Lower leg skin (tissue), 4 donors: ENCODE measurements around the gene WDR70. TPM values are rescaled to one million over a fixed set of nuclear protein-coding genes. Genes with fewer than 3 reads are reported as not detected.
"Not testable (repeated sequence)": the region's sequence is repeated elsewhere in the genome, so short reads cannot be mapped to it uniquely, and the experiment has no call there.

Experiments
- DNase-seq, 2 donors: peaks; one replicate each; pipeline ENCODE4 v3.0.0-alpha.2; 2019; ENCODE audit warnings: low spot score in 2 of 2
- H3K4me3 ChIP-seq: fragments of 200-600 bp; sonication (generic); 2 replicates; pipeline ENCODE4 v1.5.1; 2017; ENCODE audit warnings: mild to moderate bottlenecking, low read depth; ENCODE audit not compliant: poor library complexity, severe bottlenecking
- POLR2A ChIP-seq, 2 donors: fragments of 450-650 bp; IDR thresholded peaks; one replicate each; pipeline ENCODE4 v1.6.1; 2016 to 2017; ENCODE audit warnings: antibody characterized with exemption in 2 of 2, mild to moderate bottlenecking in 1 of 2, moderate library complexity in 1 of 2
- WGBS, 2 donors: methylation state at CpG; one replicate each; pipeline ENCODE4 v1.1.5; 2018; 5-methylcytosine and 5-hydroxymethylcytosine counted together
- intact Hi-C: fragments of 100-400 bp; cut with DNase I; formaldehyde crosslinking; loops from one replicate; pipeline ENCODE4 v1.15.0; 2023; ENCODE audit warnings: low total_unique reads
- total RNA-seq, 4 donors: library from RNA; depleted of rRNA; stranded (reverse); fragments of >200 nt; gene quantifications; one replicate each; pipeline ENCODE4 v1.1.0, GENCODE V29; 2016
- TF ChIP-seq, protein P1 (sequence below), 3 donors: fragments of 450-650 bp; IDR thresholded peaks; one replicate each; pipeline ENCODE4 v1.5.1; 2016; ENCODE audit warnings: antibody characterized with exemption in 3 of 3, mild to moderate bottlenecking in 3 of 3, moderate library complexity in 2 of 3

Gene WDR70
- total RNA-seq, 4 donors from 2014 or later = 19.1 to 25.5 (median 23.7) TPM

DNA sequence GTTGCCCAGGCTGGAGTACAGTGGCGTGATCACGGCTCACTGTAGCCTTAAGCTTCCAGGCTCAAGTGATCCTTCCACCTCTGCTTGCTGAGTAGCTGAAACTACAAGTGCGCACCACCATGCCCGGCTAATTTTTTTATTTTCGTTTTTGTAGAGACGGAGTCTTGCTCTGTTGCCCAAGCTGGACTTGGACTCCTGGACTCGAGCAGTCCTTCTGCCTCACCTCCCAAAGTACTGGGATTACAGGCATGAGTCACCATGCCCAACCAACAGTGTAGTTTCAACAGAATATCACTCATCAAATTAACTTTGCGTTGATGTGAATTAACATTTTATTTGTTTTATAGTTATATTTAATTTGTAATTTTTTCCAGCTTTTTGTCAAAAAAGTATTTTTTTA is 45.3 kb downstream of the WDR70 start:
- TF ChIP-seq, protein P1, sequence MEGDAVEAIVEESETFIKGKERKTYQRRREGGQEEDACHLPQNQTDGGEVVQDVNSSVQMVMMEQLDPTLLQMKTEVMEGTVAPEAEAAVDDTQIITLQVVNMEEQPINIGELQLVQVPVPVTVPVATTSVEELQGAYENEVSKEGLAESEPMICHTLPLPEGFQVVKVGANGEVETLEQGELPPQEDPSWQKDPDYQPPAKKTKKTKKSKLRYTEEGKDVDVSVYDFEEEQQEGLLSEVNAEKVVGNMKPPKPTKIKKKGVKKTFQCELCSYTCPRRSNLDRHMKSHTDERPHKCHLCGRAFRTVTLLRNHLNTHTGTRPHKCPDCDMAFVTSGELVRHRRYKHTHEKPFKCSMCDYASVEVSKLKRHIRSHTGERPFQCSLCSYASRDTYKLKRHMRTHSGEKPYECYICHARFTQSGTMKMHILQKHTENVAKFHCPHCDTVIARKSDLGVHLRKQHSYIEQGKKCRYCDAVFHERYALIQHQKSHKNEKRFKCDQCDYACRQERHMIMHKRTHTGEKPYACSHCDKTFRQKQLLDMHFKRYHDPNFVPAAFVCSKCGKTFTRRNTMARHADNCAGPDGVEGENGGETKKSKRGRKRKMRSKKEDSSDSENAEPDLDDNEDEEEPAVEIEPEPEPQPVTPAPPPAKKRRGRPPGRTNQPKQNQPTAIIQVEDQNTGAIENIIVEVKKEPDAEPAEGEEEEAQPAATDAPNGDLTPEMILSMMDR (IDR thresholded peaks at IDR 0.05) = no peak
- TF ChIP-seq POLR2A (IDR thresholded peaks at IDR 0.05) = no peak
- intact Hi-C loops = no loop called here
- no peak for DNase-seq
- H3K4me3 ChIP-seq = no peak overlapping the region
- whole genome bisulfite sequencing, 2 donors = 90 to 96% methylated on average over 8 of the region's 8 CpGs

DNA sequence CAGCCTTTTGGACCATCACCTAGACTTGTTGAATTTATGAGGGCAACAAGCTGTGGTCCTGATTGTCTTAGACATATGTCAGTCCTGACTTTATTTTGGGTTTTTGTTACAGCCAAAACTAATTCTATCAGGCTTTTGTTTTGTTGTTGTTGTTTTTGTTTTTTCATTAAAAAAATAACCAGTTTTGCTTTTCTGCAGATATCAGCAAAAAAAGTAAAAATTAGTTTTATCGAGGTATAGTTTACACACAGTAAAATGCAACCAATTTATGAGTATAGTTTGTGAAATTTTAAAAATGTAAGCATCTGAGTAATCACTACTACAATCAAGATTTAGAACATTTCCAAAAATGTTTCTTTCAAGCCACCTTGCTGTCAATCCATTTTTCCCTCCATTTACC is 48.9 kb downstream of the WDR70 start:
- WGBS, 2 donors = 80 to 83% methylated on average over 1 of the region's 1 CpG
- no peak for DNase-seq
- H3K4me3 ChIP-seq = no peak overlapping the region
- TF ChIP-seq POLR2A (IDR thresholded peaks at IDR 0.05) = no peak
- TF ChIP-seq, protein P1 (IDR thresholded peaks at IDR 0.05) = no peak
- intact Hi-C loops = no loop called here

DNA sequence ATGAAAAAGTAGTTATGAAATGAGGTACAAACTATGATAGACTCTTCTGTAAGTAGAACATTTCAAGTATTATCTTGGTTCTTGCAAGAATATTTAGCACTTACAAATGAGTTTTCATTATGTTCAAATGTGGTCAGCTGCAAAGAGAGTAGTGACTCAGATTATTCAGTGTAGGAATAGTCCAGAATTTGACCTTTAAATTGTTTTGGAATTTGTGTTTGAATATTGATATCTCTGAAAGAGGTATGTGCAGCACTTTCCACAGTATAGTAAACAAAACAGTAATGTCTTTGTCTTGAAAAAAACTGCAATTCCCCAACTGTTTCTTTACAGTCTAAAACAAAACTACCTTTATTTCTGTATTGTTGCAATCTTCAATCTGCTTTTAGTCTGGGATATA is 56.1 kb downstream of the WDR70 start:
- TF ChIP-seq POLR2A (IDR thresholded peaks at IDR 0.05) = no peak
- TF ChIP-seq, protein P1 (IDR thresholded peaks at IDR 0.05) = no peak
- DNase-seq = no peak
- no peak overlapping the region for H3K4me3 ChIP-seq
- intact Hi-C loops = no loop called here

DNA sequence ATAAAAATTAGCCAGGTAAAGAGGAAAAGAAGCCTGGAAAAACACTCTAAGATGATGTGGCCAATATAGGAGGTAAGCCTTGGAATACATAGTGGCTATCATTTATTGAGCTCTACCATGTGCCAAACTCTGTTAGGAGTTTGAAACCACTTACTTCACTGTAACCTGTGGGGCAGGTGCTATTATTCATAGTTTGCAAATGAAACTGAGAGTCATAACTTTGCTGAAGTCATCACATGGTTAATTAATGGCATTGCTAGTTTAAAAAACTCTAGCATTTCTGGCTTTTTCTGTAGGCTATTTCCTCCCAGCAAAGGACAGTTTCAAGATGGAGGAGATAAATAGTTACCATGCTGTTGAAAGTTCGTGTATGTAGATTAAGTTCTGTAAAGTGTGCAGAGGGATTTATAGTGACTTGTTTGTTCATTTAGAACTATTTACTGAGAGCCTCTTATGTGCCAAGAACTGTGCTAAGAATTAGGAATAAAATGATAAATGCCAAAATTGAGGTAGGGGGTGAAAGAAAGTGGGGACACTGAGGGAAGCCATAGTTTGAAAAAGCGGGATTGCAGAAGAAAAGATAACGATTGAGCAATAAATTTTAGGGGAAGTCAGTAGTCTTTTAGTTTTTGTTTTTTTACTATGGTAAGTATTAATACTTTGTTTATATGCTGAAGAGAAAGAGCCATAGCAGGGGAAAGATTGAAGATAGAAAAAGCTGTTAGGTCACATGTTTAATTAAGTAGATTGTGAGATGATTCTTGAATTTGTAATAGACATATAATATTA is 57.2 kb downstream of the WDR70 start:
- DNase-seq = no peak
- WGBS, 2 donors = 90 to 95% methylated on average over 3 of the region's 3 CpGs
- H3K4me3 ChIP-seq = no peak overlapping the region
- intact Hi-C loops = no loop called here
- TF ChIP-seq, protein P1 (IDR thresholded peaks at IDR 0.05) = no peak
- no peak for TF ChIP-seq POLR2A (IDR thresholded peaks at IDR 0.05)

DNA sequence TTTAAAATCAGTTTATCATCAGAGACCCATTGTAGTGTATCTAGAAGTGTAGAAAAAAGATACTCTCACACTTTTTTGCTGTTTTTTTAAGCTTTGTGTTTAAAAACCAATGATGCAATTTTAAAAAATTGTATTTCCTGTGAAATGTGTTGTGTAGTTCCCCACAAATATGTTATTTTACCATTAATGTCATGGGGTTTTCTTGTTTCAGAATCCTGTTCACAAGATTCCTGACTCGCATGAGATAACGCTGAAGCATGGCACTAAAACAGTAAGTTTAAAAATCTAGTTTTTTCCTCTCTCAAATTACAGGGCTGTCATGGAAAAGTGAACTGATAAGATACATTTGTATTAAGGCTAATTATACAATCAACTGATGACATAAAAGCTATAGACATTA is 58.6 kb downstream of the WDR70 start:
- no peak overlapping the region for H3K4me3 ChIP-seq
- 91 to 94% methylated on average over 2 of the region's 2 CpGs for WGBS, 2 donors
- TF ChIP-seq, protein P1 (IDR thresholded peaks at IDR 0.05) = no peak
- no peak for TF ChIP-seq POLR2A (IDR thresholded peaks at IDR 0.05)
- intact Hi-C loops = no loop called here
- DNase-seq = no peak

DNA sequence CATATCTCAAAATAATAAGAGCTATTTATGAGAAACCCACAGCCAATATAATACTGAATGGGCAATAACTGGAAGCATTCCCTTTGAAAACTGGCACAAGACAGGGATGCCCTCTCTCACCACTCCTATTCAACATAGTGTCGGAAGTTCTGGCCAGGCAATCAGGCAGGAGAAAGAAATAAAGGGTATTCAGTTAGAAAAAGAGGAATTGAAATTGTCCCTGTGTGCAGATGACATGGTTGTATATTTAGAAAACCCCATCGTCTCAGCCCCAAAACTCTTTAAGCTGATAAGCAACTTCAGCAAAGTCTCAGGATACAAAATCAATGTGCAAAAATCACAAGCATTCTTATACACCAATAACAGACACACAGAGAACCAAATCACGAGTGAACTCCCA is 66.7 kb downstream of the WDR70 start:
- whole genome bisulfite sequencing, 2 donors = 84 to 91% methylated on average over 3 of the region's 3 CpGs
- H3K4me3 ChIP-seq, DNase-seq, intact Hi-C loops: not testable (repeated sequence)
